Glutamatergic neuron (in vitro differentiated cells): ENCODE data around the gene COL15A1. TPM values are rescaled to one million over a fixed set of nuclear protein-coding genes. Genes with fewer than 3 reads are reported as not detected.

ENCODE experiments used
- DNase-seq: peaks from one replicate; pipeline ENCODE4 v3.0.0; 2022
- H3K27ac Mint-ChIP-seq: one replicate; pipeline ENCODE4 v1.8.0; 2020; ENCODE audit warnings: mild to moderate bottlenecking, mixed read lengths, inconsistent platforms; ENCODE audit not compliant: unreplicated experiment
- H3K27me3 Mint-ChIP-seq: one replicate; pipeline ENCODE4 v1.8.0; 2020; ENCODE audit warnings: mild to moderate bottlenecking, moderate library complexity, mixed read lengths, inconsistent platforms; ENCODE audit not compliant: unreplicated experiment
- H3K36me3 Mint-ChIP-seq: one replicate; pipeline ENCODE4 v1.8.0; 2020; ENCODE audit warnings: mild to moderate bottlenecking, mixed read lengths, inconsistent platforms; ENCODE audit not compliant: unreplicated experiment
- H3K4me1 Mint-ChIP-seq: one replicate; pipeline ENCODE4 v1.8.0; 2020; ENCODE audit warnings: mild to moderate bottlenecking, low read depth, mixed read lengths, inconsistent platforms; ENCODE audit not compliant: unreplicated experiment
- H3K4me3 Mint-ChIP-seq: one replicate; pipeline ENCODE4 v1.8.0; 2020; ENCODE audit warnings: mild to moderate bottlenecking, mixed read lengths, inconsistent platforms; ENCODE audit not compliant: unreplicated experiment
- H3K9me3 Mint-ChIP-seq: one replicate; pipeline ENCODE4 v1.8.0; 2020; ENCODE audit warnings: mild to moderate bottlenecking, moderate library complexity, mixed read lengths, inconsistent platforms; ENCODE audit not compliant: unreplicated experiment
- total RNA-seq: library from RNA; stranded (reverse); fragmentation: NEBNext Ultra II Directional; extraction: Animal tissue kit (Norgen Biotek cat#: 25700); gene quantifications from one replicate; pipeline ENCODE4 v1.2.1, GENCODE V29; 2021; ENCODE audit not compliant: unreplicated experiment
- TF ChIP-seq, protein P1 (sequence below): fragments of 200-600 bp; sonication (generic); IDR thresholded peaks from one replicate; pipeline ENCODE4 v1.5.0; 2021; ENCODE audit not compliant: partially characterized antibody, unreplicated experiment

The COL15A1 gene
- total RNA-seq, 1 donor from 2014 or later, result not detected

GRCh38 chr9:98950262-98950661, 6.6 kb downstream of the COL15A1 start:
- Mint-ChIP-seq H3K4me1 (no peaks in the 10 kb centered on the region), H3K27ac (no peak overlapping the region), H3K9me3 (no peaks in the 10 kb centered on the region), H3K36me3 (no peaks in the 10 kb centered on the region), H3K4me3 (no peak overlapping the region), H3K27me3 (peaks cover 2% of the 10 kb centered on the region)
- no peak for DNase-seq
- TF ChIP-seq, protein P1, sequence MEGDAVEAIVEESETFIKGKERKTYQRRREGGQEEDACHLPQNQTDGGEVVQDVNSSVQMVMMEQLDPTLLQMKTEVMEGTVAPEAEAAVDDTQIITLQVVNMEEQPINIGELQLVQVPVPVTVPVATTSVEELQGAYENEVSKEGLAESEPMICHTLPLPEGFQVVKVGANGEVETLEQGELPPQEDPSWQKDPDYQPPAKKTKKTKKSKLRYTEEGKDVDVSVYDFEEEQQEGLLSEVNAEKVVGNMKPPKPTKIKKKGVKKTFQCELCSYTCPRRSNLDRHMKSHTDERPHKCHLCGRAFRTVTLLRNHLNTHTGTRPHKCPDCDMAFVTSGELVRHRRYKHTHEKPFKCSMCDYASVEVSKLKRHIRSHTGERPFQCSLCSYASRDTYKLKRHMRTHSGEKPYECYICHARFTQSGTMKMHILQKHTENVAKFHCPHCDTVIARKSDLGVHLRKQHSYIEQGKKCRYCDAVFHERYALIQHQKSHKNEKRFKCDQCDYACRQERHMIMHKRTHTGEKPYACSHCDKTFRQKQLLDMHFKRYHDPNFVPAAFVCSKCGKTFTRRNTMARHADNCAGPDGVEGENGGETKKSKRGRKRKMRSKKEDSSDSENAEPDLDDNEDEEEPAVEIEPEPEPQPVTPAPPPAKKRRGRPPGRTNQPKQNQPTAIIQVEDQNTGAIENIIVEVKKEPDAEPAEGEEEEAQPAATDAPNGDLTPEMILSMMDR, result no peak

GRCh38 chr9:98951967-98952366, 8.3 kb downstream of the COL15A1 start:
- Mint-ChIP-seq H3K27me3 (peaks cover 2% of the 10 kb centered on the region), H3K4me3 (no peak overlapping the region), H3K36me3 (peaks cover 3% of the 10 kb centered on the region), H3K9me3 (peaks cover 3% of the 10 kb centered on the region), H3K27ac (no peak overlapping the region), H3K4me1 (no peaks in the 10 kb centered on the region)
- DNase-seq, result no peak
- TF ChIP-seq, protein P1, result no peak

GRCh38 chr9:98953581-98954243, 10.0 kb downstream of the COL15A1 start:
- DNase-seq, result no peak
- Mint-ChIP-seq H3K4me1 (no peaks in the 10 kb centered on the region), H3K4me3 (no peak overlapping the region), H3K27ac (no peak overlapping the region), H3K27me3 (peaks cover 2% of the 10 kb centered on the region), H3K36me3 (peaks cover 15% of the 10 kb centered on the region), H3K9me3 (peaks cover 3% of the 10 kb centered on the region)
- TF ChIP-seq, protein P1, result no peak

DNA sequence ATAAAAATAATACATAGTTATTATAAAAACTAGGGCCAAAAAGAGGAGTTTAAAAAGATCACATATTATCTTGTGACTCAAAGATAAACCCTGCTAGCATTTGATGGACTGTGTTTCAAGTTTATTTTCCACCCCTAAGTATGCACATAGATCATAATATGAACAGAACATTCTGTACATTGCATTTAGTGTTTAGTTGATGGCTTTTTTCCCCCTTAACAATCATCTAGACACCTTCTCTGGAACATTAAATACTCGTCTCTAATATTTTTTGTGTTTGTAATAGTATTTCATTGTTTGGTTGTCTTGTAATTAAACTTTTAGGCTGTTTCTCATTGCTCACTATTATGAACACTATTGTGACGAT, 10.5 kb downstream of the COL15A1 start:
- TF ChIP-seq, protein P1, result no peak
- Mint-ChIP-seq H3K27me3 (peaks cover 2% of the 10 kb centered on the region), H3K4me1 (no peaks in the 10 kb centered on the region), H3K4me3 (no peak overlapping the region), H3K27ac (no peak overlapping the region), H3K9me3 (peaks cover 3% of the 10 kb centered on the region), H3K36me3 (peaks cover 15% of the 10 kb centered on the region)
- no peak for DNase-seq

DNA sequence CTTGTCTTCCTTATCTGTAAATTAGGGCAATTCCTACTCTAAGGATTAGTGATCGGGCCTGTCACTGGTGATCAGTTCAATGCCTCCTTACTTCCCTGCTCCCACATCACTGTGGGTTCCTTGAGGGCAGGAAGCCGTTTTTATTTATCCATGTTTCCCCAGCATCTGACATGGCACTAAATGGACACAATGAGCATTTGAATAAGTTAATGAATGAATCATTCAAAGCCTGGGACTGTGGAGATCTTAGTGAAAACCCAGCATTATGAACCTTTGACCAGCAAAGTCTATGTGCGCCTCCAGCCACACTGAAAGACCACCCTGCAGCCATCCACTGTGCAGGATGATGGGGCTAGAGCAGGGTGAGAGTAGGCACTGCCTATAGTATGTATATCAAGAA, 11.6 kb downstream of the COL15A1 start:
- H3K27ac Mint-ChIP-seq, result no peak overlapping the region
- H3K9me3 Mint-ChIP-seq, result peaks cover 3% of the 10 kb centered on the region
- no peak for DNase-seq
- peaks cover 15% of the 10 kb centered on the region for H3K36me3 Mint-ChIP-seq
- TF ChIP-seq, protein P1, result no peak
- H3K4me3 Mint-ChIP-seq, result no peak overlapping the region
- no peaks in the 10 kb centered on the region for H3K4me1 Mint-ChIP-seq
- peaks cover 2% of the 10 kb centered on the region for H3K27me3 Mint-ChIP-seq
